HG03159 (cell line): ENCODE results near the gene DSCAM.

Experiments used
- ATAC-seq: cut with Tn5 transposase; IDR thresholded peaks from one replicate; pipeline ENCODE4 v1.9.1; 2021; ENCODE audit warnings: mild to moderate bottlenecking, moderate library complexity; ENCODE audit not compliant: unreplicated experiment

DSCAM gene

GRCh38 chr21:40404396-40404800 is 442.6 kb downstream of the DSCAM start:
- ATAC-seq = no peak

GRCh38 chr21:40402884-40403582 is 443.9 kb downstream of the DSCAM start:
- ATAC-seq = no peak

- no peak for ATAC-seq
These were observed 451.2 kb downstream of the DSCAM start for GRCh38 chr21:40395732-40396131.

- no peak for ATAC-seq
These were observed 453.9 kb downstream of the DSCAM start for GRCh38 chr21:40393066-40393465.

- no peak for ATAC-seq
These were observed 458.9 kb downstream of the DSCAM start for GRCh38 chr21:40388046-40388445.

- ATAC-seq = no peak
These were observed 459.8 kb downstream of the DSCAM start for GRCh38 chr21:40386981-40387747.

- no peak for ATAC-seq
These were observed 460.6 kb downstream of the DSCAM start for GRCh38 chr21:40386294-40386911.

- ATAC-seq = no peak
These were observed 461.1 kb downstream of the DSCAM start for GRCh38 chr21:40385883-40386282.

GRCh38 chr21:40383951-40384350 is 463.0 kb downstream of the DSCAM start:
- ATAC-seq = no peak

GRCh38 chr21:40381111-40381510 is 465.8 kb downstream of the DSCAM start:
- no peak for ATAC-seq

GRCh38 chr21:40379881-40380810 is 466.8 kb downstream of the DSCAM start:
- no peak for ATAC-seq

- no peak for ATAC-seq
These were observed 469.8 kb downstream of the DSCAM start for GRCh38 chr21:40377135-40377534.

- ATAC-seq = no peak
These were observed 473.2 kb downstream of the DSCAM start for GRCh38 chr21:40373761-40374160.

- no peak for ATAC-seq
These were observed 474.5 kb downstream of the DSCAM start for GRCh38 chr21:40372506-40372905.

- no peak for ATAC-seq
These were observed 475.6 kb downstream of the DSCAM start for GRCh38 chr21:40371329-40371728.

GRCh38 chr21:40356644-40357043 is 490.3 kb downstream of the DSCAM start:
- no peak for ATAC-seq

GRCh38 chr21:40355076-40355475 is 491.9 kb downstream of the DSCAM start:
- no peak for ATAC-seq

- no peak for ATAC-seq
These were observed 496.0 kb downstream of the DSCAM start for GRCh38 chr21:40351006-40351405.

GRCh38 chr21:40349591-40349990 is 497.4 kb downstream of the DSCAM start:
- no peak for ATAC-seq

GRCh38 chr21:40345711-40346321 is 501.1 kb downstream of the DSCAM start:
- ATAC-seq = no peak
